ENCODE data around the gene TRPM1.
A peak's percentile ranks its signal among the peaks of the same experiment; 100 is the strongest.

Gene TRPM1

DNA sequence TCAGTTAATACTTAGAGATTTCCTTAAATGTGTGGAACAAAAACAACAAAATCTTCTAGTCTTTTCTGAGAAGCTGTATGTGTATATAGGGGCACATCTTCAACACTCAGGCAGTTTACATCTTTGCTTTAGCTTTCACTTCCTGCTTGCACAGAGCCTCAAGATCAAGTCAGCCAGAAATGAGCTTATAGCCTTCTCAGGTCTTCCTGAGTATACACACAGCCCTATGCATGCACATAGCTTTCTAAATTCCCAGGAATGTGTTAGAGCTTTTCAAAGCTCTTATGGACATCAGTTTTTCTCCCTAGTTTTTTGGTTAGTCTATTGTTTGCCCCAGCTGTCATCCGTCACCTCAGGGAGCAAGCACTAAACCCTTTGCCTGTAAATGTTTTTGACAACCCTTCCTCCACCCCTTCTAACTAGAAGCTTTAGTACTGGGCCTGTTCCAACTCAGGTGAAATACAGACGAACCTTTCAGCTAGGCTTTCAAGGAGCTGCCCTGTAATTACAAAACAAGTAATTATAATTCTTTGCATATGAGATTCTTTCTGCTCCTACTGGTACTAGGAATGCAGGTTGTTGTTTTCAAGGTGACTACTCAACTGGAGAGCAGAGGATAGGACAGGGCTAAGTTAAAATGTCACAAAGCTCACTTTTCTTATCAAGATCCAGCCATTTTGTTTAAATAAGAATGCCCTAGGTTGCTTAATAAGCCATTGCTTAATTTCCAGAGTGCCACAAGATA is 87.5 kb downstream of the TRPM1 start:
- no peak for DNase-seq

DNA sequence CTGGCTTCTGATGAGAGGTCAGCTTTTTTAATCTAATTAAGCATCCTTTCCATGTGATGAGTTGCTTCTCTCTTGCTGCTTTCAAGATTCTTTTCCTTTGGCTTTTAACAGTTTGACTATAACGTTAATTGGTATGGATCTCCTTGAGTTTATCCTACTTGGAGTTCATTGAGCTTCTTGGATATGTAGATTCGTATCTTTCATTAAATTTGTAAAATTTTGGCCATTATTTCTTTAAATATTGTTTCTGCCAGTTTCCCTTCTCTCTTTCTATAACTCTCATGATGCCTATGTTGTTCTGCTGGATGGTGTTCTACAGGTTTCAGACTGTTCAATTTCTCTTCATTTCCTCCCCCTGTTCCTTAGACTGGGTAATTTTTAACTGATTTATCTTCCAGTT is 89.1 kb downstream of the TRPM1 start:
- DNase-seq, result no peak

DNA sequence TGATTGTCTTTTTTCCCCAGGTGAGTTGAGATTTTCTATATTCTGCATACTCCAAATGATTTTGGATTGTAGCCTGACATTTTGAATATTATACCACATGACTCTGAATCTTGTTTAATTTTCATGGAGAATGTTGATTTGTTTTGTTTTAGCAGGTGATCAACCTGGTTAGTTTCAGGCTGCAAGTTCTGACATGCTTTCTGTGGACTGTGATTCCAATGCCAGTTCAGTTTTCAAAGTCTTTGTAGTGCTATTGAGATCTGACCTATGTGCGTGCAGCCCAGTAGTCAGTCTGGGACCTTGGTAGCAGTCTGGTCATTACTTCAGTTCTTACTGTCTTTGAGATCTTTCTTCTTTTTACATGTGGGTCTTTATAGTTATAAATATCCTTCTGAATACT is 91.5 kb downstream of the TRPM1 start:
- DNase-seq, result no peak

DNA sequence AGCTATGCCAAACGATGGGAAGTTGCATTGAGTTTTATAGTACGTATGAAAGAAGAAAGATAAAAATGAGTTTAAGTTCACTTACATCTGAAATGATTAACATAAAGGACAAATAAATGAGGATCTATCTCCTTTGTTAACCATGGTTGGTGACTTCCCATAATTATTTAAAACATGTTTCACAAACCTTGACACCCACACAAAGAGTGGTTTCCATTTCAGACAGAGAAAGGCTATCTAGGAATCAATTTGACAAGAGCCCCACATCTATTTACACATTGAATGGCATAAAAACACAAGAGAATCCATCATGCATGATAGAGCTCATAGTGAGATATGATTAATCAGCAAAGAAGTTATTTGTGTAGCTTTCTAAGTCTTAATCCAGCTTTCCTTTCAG is 95.9 kb downstream of the TRPM1 start:
- no peak for DNase-seq

DNA sequence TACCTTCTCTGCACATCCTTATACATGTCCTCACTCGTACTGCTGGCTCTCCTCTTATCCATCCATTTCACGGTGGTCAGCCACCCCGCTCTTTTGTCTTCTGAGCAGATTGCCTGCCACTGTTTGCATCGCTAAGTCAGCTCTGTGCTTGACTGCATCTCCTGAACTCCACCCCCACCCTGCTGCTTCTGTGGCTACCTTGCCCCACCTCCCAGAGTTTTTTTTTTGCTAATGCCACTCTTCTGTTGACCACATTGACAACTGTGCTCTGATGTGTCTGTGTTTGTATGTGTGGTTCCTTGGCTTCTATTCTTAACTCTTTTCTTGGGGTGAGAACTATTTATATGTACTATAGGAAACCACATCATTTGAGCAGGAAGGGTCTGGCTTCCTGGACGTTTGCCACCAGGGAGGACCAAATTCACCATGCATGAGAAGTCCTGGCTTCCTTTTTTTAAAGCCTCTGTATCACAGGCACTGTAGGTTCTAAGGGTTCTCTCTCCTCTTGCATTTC is 97.2 kb downstream of the TRPM1 start:
- DNase-seq, result no peak

DNA sequence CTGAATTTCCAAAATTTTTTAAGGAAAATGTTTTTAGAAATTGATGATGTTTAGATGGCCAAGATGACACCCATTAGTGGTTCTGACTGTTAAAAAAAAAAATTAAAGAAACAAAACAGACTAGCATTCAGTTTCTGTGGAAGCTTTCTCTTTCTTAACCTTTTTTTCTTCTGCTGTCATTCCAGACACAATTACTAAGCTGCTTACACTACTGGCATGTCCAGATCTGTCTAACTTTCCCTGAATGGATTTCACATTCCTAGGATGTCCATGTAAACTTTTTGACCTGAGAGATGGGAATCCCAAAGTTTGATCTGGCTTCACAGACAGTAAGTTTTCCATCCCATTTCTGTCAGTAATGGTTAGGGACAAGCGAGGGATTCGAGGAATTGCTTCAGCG is 99.8 kb downstream of the TRPM1 start:
- no peak for DNase-seq

DNA sequence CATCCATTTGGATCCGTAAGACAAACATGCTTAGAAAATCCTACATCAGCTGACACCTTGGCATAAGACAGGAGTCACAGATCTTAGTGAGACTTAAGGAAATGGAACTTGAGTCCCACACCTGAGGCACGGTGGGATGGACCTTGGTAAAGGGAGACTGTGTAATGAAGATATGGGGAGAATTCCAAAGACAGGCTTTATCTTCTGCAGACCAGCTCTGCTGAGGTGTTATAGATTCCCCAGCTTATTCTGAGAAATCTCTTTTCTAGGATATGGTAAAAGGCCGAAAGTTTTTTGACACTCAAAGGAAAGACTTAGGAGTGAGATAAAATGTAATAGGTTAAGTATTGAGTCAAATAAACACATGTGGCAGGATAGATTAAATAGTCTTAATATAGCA is 101.8 kb downstream of the TRPM1 start:
- no peak for DNase-seq

DNA sequence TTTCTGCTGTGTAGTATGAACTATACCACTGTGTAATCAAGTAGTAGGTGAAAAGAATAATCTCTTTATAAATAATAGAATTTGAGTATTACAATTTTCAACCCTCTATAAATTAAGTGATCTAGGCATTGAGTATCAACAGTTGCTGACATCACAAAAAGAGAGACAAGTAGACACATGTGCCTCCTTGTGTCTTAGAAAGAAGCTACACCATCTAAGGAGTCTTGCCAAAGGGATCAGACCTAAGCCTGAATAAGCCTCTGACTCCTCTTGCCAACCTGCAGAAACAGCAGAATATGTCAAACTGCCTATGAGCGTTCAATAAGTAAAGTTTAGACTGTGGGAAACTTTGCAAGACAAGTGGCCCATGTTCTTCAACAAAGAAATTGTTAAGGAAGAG is 104.3 kb downstream of the TRPM1 start:
- DNase-seq, result no peak

DNA sequence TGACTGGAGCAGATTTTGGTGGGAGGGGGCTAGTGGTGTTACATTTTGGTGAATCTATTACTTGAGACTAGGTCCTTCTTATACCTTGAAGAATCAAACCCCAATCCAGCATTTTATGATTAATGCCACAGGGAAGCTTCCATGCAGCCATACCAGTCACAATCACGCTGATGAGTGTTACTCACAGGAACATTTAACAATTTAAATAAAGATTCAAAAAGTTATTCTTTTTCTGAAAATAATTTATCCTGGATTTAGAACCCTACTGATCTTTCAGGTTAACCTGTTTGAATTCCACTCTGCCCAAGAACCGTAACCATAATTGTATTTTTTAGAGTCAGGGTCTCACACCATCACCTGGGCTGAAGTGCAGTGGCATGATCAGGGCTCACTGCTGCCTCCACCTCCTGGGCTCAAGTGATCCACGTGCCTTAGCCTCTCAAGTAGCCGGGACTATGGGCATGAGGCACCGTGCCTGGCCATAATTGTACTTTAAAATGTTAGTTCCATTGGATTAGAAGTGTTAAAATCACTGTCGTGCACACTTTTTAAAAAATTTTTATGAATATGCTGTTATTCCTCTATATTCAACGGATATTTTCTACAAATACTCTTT is 109.2 kb downstream of the TRPM1 start:
- no peak for DNase-seq

DNA sequence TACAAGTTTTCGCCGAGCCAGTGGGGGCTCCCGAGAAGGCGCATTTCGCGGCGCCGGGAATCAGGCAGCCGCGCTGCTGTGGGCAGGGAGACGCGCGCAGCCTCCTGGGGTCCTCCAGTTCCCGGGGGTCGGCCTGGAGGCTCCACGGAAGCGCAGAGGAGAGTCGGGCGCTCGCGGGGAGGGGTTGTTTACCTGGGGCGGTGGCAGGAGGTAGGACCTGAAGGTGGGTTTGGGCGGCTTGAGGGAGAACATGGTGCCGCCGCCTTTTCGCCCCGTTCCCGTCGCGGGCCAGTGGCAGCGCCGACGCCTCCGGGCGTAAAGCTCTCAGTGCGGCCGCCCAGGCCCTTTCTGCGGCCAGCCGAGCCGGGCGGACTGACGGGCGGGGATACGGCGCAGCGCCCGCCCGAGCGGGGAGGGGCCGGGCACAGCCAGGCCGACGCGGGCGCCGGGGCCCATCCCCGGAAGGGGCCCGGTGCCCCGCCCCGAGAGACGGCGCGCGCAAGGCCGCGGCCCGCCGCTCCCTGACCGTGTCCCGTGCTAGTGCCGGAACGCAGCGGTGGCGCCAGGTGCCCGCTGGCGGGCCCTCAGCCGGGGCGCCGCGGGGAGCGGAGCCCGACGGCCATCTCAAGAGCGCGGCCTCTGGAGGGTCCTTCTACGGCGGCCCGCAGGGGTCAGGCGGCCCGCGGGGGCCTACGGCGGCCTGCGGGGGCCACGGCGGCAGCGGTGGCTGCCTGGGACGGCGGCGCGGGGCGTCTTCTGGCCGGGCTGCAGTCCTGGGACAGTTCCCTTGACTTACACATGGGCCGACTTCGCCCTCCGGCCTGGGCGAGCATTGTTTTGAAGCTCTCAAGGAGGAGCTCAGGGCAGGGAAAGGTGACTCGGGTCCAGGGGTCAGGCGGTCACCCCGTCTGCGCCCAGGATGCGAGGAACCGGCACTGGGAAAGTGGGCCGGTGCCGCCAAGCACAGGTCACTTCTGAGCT is 110.0 kb downstream of the TRPM1 start, which contains the start of gene MTMR10:
TSS of gene MTMR10 (minus strand) at position 374 of the 981 bp plus-strand sequence. CDS start at position 252, 122 bp downstream.
- peak; percentile 6 for DNase-seq

DNA sequence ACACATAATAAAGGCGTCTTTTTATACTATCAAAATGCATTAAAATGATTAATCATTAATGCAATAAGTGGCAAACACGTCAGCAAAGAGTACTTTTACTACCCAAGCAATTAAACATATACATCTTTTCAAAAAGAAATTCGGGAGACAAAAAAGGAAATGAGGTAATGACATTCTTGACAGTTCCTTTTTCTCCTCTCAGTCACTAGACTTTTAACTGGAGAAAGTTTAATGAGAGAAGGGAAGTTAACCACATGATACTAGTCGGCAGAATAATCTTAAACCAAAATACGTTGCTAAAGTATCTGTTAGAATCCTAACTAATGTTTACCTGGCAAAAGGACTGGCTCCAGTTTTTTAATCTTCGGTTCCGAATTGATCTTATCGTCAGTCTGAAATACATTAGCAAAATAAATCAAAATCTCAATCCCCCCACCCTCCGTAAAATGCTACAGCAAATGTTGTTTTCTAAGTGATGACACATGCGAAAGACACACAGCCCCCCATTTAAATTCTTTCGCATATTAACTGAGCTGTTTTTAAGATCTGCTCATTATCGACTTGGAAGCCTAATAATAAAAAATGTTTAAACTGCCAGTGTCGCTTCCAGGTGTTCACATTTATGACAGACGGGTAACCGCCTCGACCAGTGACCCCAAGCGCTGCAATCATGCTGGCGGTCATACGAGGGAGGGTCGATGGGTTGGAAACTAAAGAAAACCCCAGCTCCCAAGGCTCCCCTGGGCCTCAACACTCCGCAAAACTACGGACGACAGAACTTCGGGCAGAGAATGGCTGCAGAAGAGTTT is 110.9 kb downstream of the TRPM1 start:
- no peak for DNase-seq

DNA sequence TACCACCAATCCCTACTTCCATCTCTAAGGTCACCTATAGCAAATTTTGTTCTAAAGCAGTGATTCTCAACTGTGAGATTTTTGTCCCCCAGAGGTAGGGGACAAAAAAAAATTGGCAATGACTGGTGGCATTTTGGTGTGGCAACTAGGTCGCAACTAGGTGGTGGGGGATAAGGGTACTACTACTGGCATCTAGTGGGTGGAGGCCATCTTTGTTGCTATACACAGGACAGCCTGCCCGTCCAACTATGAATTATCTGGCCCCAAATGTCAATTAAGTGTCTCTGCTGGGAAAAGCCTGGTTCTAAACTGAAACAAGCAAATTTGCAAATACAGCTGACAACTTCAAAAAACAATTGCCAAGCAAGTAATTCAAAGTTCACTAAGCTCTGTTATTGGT is 111.5 kb downstream of the TRPM1 start:
- no peak for DNase-seq

DNA sequence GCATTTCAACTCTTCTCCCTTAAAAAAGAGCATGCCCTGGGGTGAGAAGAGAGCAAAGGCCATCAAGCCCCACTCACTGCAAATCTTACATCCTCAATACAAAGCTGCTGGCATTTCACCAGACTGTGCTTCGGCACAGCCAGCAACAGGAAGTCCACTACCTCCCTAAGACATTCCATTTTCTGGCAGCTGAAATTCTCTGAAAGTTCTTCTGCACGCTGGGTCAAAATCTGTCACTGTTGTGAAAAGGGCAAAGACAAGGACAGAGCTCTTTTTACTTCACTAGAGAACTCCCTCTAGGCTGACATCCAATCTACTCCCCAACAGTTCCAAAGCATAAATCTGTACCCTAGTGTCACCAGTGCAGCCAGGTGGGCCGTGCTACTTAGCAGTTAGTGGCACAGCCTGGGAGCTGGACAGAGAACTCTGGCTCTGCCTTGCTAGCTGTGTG is 116.4 kb downstream of the TRPM1 start:
- DNase-seq, result no peak

DNA sequence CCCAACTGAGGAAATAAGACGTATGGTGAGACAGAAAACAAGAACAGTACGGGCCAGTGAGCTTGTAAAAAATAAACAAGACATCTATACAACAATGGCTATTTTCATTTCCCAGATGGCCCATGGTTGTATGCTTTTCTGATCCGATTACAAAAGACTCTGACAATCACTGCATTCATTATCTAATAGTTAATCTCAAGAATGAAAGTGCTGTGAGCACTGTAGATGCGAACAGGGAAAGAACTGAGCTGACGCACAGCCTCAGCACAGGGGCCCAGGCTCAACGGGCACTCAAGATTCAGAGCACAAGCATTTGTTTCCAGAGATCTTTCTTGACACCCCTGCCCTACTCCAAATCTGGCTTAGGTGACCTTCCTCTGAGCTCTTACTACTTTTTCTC is 117.0 kb downstream of the TRPM1 start:
- DNase-seq, result no peak

DNA sequence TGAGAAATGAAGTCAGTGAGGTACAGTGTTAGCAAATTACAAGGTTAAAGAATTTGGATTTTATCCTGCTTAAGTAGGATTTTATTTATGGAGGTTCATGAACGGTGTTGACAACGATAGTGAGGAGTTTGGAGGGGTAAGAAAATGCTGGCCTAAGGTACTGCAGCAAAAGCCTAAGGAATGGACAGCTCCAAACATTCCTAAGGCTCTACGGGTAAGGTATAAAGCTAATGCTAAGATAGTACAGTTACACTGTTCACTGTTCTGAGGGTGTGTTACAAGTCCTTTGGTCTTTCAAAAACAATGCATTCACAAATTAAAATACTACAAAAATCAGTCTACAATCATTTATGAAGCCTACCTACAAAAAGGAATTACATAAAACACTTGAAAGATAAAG is 117.4 kb downstream of the TRPM1 start:
- DNase-seq, result no peak

DNA sequence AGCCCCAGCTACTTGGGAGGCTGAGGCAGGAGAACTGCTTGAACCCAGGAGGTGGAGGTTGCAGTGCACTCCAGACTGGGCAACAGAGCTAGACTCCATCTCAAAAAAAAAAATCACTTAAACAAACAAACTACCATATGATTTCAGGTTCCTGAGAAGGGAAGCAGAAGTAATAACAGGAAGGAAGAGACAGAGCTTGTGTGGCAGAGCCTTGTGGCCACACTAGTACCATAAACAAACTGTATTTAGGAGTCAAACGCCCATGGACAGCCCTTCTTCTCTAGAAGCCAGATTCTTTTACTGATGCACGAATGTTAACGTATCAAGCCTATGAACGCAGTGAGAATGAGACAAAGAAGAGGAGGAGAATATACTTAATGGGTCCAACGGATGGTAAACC is 122.1 kb downstream of the TRPM1 start:
- no peak for DNase-seq

DNA sequence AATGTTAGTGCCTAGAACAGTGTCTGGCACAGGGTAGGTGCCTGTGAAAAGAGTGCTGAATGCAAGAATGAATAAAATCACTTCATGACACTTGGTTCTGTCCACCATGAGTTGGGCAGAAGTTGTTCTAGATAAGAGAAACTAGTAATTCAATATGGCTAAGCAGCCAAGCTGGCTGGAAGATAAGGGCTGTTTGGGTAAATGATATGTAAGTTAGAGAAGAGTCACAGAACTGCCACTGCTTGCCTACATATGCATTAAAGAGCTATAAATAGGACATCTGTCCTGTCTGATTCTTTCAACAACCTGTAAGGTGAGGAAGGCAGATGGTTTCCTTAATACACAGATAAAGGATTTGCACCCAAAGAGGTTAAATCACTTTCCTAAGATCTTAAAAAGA is 123.2 kb downstream of the TRPM1 start:
- no peak for DNase-seq

DNA sequence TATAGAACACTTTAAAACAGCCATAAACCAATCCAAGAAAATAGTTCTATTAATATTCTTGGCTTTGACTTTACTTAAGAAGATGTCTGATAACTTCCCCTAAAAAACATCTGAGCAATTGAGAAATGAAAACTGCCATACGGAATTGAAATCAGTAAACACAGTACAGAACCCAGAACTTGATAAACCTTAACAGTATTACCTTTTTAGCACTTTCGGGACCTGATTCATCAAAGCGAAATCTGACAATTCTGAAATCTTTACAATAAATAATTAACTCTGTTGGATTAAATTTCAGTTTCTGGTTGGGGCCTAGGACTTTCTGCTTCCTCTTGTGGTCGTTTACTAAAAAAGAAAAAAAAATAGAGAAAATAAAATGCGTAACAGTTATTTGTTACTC is 127.4 kb downstream of the TRPM1 start:
- no peak for DNase-seq

DNA sequence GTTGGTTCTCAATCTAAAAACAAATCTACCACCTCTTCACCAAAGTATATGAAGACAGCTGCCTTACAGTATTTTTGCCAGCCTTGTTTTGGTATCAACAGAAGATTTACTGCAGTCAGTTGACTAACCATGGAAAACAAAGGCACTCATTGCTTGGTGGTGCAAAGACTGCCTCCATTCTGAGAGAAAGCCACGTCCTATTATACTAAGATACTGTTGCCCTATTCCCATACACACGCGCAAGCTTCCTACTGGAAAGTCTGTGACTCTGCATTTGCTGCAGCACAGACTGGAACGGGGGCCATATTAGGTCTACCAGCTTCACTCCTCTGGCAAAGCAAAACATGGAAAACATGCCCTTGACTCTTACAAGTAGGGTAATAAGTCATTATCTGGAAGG is 128.1 kb downstream of the TRPM1 start:
- no peak for DNase-seq

DNA sequence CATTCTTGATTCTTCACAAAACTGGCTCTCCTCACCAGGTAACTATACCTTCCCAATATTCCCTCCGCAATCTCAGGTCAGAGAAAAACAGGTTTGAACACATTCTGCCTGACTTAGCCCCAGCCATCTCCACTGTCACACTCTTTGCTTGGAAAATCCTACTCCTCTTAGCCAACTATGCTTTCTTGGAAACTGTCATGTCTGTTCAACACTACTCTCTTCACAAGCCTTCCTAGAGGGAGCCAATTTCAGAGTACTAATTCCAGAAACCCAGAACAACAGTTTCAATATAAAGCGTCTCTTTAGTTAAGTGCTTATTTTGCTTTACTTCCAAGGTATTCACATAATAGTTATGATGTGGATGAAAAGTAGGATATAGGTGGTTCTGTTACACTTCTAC is 131.8 kb downstream of the TRPM1 start:
- no peak for DNase-seq

DNA sequence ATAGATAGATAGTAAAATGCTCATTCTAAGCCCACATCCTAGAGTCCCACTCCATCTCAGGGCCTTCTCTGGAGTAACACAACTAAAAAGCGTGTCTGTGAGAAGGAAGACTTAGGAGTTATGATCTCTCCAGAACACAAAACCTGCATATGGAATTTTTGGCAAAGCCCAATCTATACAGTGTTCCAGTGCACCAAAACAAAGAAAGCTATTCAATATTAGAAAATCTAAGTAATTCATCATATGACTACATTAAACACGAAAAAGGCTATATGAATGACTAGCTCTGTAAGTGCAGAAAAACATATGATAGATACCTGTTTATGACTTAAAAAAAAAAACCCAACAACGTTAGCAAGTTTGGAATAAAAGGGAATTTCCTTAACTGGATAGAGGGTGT is 137.8 kb downstream of the TRPM1 start:
- no peak for DNase-seq

DNA sequence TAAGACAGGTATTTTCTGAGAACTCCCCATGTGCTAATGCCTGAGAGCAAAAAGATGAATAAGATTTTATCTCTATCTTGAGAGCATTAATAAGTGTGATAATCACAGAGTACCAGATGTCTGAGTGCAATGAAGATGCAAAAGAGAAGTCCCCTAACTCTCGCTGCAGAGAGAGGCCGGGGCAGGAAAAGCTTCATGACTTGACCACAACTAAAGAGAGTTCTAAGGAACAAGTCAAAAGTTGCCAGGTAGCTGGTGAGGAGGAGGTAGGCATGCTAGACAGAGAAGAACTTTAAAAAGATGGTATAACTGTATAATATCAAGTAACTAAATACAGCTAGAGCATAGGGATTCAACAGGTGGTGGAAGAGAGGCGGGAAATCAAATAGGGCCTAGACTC is 138.9 kb downstream of the TRPM1 start:
- no peak for DNase-seq
